Cardiac muscle cell (in vitro differentiated cells and primary cell): Measurements from ENCODE around the gene COL5A2. TPM values are rescaled to one million over a fixed set of nuclear protein-coding genes. Genes with fewer than 3 reads are reported as not detected.
A peak's percentile ranks its signal among the peaks of the same experiment; 100 is the strongest.

Experiments used
- DNase-seq, 2 donors: peaks; one replicate each; pipeline versions ENCODE4 v3.0.0 to v3.0.0-alpha.2; 2010 to 2017; ENCODE audit warnings: low read depth in 1 of 2, low spot score in 1 of 2
- H3K27ac ChIP-seq: fragments of 200-600 bp; sonication (generic); 2 replicates; pipeline ENCODE4 v1.5.1; 2016
- H3K27me3 ChIP-seq: fragments of 200-600 bp; sonication (generic); 2 replicates; pipeline ENCODE4 v1.6.0; 2016; ENCODE audit warnings: control low read depth
- H3K36me3 ChIP-seq: fragments of 200-600 bp; sonication (generic); 2 replicates; pipeline ENCODE4 v1.5.1; 2016; ENCODE audit warnings: control low read depth
- H3K4me1 ChIP-seq: fragments of 200-600 bp; sonication (generic); 2 replicates; pipeline ENCODE4 v1.8.1; 2017; ENCODE audit warnings: low read depth, mild to moderate bottlenecking, mixed run types
- H3K4me3 ChIP-seq: fragments of 200-600 bp; sonication (generic); 2 replicates; pipeline ENCODE4 v1.5.1; 2016; ENCODE audit warnings: mild to moderate bottlenecking
- H3K9me3 ChIP-seq: fragments of 200-600 bp; sonication (generic); 2 replicates; pipeline ENCODE4 v1.5.1; 2017; ENCODE audit warnings: low read depth, mild to moderate bottlenecking, control low read depth
- CTCF ChIP-seq: IDR thresholded peaks from 2 replicates; pipeline ENCODE4 v1.5.1; 2012; ENCODE audit warnings: low read depth, mild to moderate bottlenecking, low read length
- polyA plus RNA-seq: library from polyadenylated mRNA; unstranded; fragments of >200 nt; fragmentation: Nextera tagmentation; extraction: Ambion mirVana; gene quantifications from 2 replicates; pipeline ENCODE4 v1.2.1, GENCODE V29; 2016
- total RNA-seq: library from RNA; depleted of rRNA; stranded (reverse); fragments of >200 nt; gene quantifications from 2 replicates; pipeline ENCODE4 v1.2.3, GENCODE V29; 2016

The COL5A2 gene
- 51.1 and 59.8 TPM in 2 replicates for total RNA-seq
- polyA plus RNA-seq, result 15.0 and 29.5 TPM in 2 replicates

- H3K27ac ChIP-seq, result peak within 1 kb of the TSS; percentile 76
- H3K4me1 ChIP-seq, result peaks cover 15% of the 10 kb centered on the region
- no peak for TF ChIP-seq CTCF
- peak; percentile 69 to 96 for DNase-seq
- peak within 1 kb of the TSS; percentile 64 for H3K4me3 ChIP-seq
- peaks cover 5% of the 10 kb centered on the region for H3K27me3 ChIP-seq
- no peaks in the 10 kb centered on the region for H3K9me3 ChIP-seq
- H3K36me3 ChIP-seq, result no peaks in the 10 kb centered on the region
Measured at GRCh38 chr2:189179570-189179950, at the start of gene COL5A2. Gene COL5A2 (minus strand): TSS chr2:189179761. CDS start chr2:189179604, 157 bp downstream.

- DNase-seq, result no peak
- no peak overlapping the region for H3K4me3 ChIP-seq
- H3K27ac ChIP-seq, result no peak overlapping the region
- TF ChIP-seq CTCF, result no peak
- H3K9me3 ChIP-seq, result no peaks in the 10 kb centered on the region
- no peaks in the 10 kb centered on the region for H3K27me3 ChIP-seq
- H3K4me1 ChIP-seq, result no peaks in the 10 kb centered on the region
- no peaks in the 10 kb centered on the region for H3K36me3 ChIP-seq
Measured at GRCh38 chr2:189226017-189226416, 46.5 kb upstream of the COL5A2 start.

GRCh38 chr2:189225032-189225431 is 45.5 kb upstream of the COL5A2 start:
- Histone ChIP-seq H3K27me3 (no peaks in the 10 kb centered on the region), H3K27ac (no peak overlapping the region), H3K36me3 (no peaks in the 10 kb centered on the region), H3K9me3 (no peaks in the 10 kb centered on the region), H3K4me3 (no peak overlapping the region), H3K4me1 (no peaks in the 10 kb centered on the region)
- no peak for DNase-seq
- TF ChIP-seq CTCF, result no peak

GRCh38 chr2:189222468-189223105 is 43.0 kb upstream of the COL5A2 start:
- H3K36me3 ChIP-seq, result no peaks in the 10 kb centered on the region
- no peak overlapping the region for H3K4me3 ChIP-seq
- no peaks in the 10 kb centered on the region for H3K4me1 ChIP-seq
- H3K9me3 ChIP-seq, result no peaks in the 10 kb centered on the region
- H3K27ac ChIP-seq, result no peak overlapping the region
- peak; percentile 57 to 70 for DNase-seq
- no peak for TF ChIP-seq CTCF
- H3K27me3 ChIP-seq, result no peaks in the 10 kb centered on the region

- no peak for DNase-seq
- no peaks in the 10 kb centered on the region for H3K27me3 ChIP-seq
- no peaks in the 10 kb centered on the region for H3K9me3 ChIP-seq
- no peak overlapping the region for H3K4me3 ChIP-seq
- no peak for TF ChIP-seq CTCF
- H3K36me3 ChIP-seq, result no peaks in the 10 kb centered on the region
- no peak overlapping the region for H3K27ac ChIP-seq
- no peaks in the 10 kb centered on the region for H3K4me1 ChIP-seq
Measured at GRCh38 chr2:189221811-189222467, 42.4 kb upstream of the COL5A2 start.
